Tibial nerve (tissue), 4 donors: ENCODE data around the gene OGFOD1. TPM values are rescaled to one million over a fixed set of nuclear protein-coding genes. Genes with fewer than 3 reads are reported as not detected.

Source experiments
- DNase-seq, 2 donors: peaks; one replicate each; pipeline ENCODE4 v3.0.0-alpha.2; 2019; ENCODE audit warnings: low spot score in 2 of 2
- H3K27ac ChIP-seq, 4 donors: fragments of 200-600 bp; sonication (generic) in 3 of 4; one replicate each; pipeline ENCODE4 v1.5.1; 2017 to 2019; ENCODE audit warnings: mild to moderate bottlenecking in 1 of 4
- H3K27me3 ChIP-seq, 2 donors: fragments of 200-600 bp; sonication (generic) in 1 of 2; one replicate each; pipeline versions ENCODE4 v1.5.1 to v1.6.0; 2017 to 2019
- H3K36me3 ChIP-seq, 3 donors: fragments of 200-600 bp; sonication (generic); one replicate each; pipeline ENCODE4 v1.5.1; 2018 to 2019
- H3K4me1 ChIP-seq, 4 donors: fragments of 200-600 bp; sonication (generic) in 3 of 4; one replicate each; pipeline ENCODE4 v1.5.1; 2017 to 2019
- H3K4me3 ChIP-seq, 4 donors: fragments of 200-600 bp; sonication (generic) in 3 of 4; one replicate each; pipeline ENCODE4 v1.5.1; 2017 to 2019; ENCODE audit warnings: mild to moderate bottlenecking in 1 of 4, moderate library complexity in 1 of 4
- H3K9me3 ChIP-seq, 4 donors: fragments of 200-600 bp; sonication (generic) in 3 of 4; one replicate each; pipeline ENCODE4 v1.5.1; 2017 to 2019
- EP300 ChIP-seq, 2 donors: sonication (generic); formaldehyde crosslinking; IDR thresholded peaks; one replicate each; pipeline ENCODE4 v1.6.1; 2017; ENCODE audit warnings: antibody characterized with exemption in 2 of 2, mild to moderate bottlenecking in 1 of 2
- POLR2A ChIP-seq, 2 donors: fragments of 450-650 bp; IDR thresholded peaks; one replicate each; pipeline ENCODE4 v1.6.1; 2017; ENCODE audit warnings: antibody characterized with exemption in 2 of 2, mild to moderate bottlenecking in 2 of 2, moderate library complexity in 2 of 2
- WGBS, 2 donors: methylation state at CpG; one replicate each; pipeline ENCODE4 v1.1.5; 2018; 5-methylcytosine and 5-hydroxymethylcytosine counted together
- total RNA-seq, 4 donors: library from RNA; depleted of rRNA; stranded (reverse); fragments of >200 nt; gene quantifications; one replicate each; pipeline ENCODE4 v1.1.0, GENCODE V29; 2016
- TF ChIP-seq, protein P1 (sequence below), 5 experiments: fragments of 200-600 bp in 3 of 5; fragments of 450-650 bp in 2 of 5; sonication (generic) in 3 of 5; IDR thresholded peaks; one replicate each; pipeline ENCODE4 v1.5.1; 2016 to 2019; ENCODE audit warnings: antibody characterized with exemption in 5 of 5, mild to moderate bottlenecking in 3 of 5, moderate library complexity in 2 of 5

OGFOD1 gene
- total RNA-seq, 4 donors from 2014 or later: 28.8 to 39.6 (median 35.6) TPM

DNA sequence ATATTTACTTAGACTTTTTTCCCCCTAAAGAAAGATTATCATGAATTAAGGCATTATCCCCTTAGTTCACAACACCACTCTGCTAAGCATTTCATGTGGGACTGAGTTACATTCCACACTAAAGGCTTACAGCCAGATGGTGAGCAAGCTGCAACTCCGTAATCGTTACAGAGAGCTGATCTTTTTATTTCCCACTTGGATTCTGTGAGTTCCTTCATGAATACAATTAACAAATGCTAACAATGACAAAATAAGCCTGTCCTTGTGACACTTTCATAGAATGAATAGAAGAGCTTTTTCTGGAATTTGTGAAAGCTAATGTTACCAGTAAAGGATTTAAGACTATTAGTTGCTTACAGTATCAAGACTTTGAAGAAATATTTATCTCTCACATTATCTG is 8.7 kb downstream of the OGFOD1 start:
- peaks cover 0 to 73% (median 0%) of the 10 kb centered on the region in 3 donors for H3K36me3 ChIP-seq
- H3K4me3 ChIP-seq: no peak overlapping the region
- peak overlapping the region in 2 of 4 donors; percentile 20 to 60 for H3K27ac ChIP-seq
- H3K4me1 ChIP-seq: peaks cover 0 to 7% (median 0%) of the 10 kb centered on the region in 4 donors
- H3K27me3 ChIP-seq: no peaks in the 10 kb centered on the region
- TF ChIP-seq POLR2A (IDR thresholded peaks at IDR 0.05) (no peak), EP300 (IDR thresholded peaks at IDR 0.05) (no peak)
- TF ChIP-seq, protein P1, sequence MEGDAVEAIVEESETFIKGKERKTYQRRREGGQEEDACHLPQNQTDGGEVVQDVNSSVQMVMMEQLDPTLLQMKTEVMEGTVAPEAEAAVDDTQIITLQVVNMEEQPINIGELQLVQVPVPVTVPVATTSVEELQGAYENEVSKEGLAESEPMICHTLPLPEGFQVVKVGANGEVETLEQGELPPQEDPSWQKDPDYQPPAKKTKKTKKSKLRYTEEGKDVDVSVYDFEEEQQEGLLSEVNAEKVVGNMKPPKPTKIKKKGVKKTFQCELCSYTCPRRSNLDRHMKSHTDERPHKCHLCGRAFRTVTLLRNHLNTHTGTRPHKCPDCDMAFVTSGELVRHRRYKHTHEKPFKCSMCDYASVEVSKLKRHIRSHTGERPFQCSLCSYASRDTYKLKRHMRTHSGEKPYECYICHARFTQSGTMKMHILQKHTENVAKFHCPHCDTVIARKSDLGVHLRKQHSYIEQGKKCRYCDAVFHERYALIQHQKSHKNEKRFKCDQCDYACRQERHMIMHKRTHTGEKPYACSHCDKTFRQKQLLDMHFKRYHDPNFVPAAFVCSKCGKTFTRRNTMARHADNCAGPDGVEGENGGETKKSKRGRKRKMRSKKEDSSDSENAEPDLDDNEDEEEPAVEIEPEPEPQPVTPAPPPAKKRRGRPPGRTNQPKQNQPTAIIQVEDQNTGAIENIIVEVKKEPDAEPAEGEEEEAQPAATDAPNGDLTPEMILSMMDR (IDR thresholded peaks at IDR 0.05): no peak
- 24 to 30% methylated on average over 2 of the region's 2 CpGs for WGBS, 2 donors
- DNase-seq: no peak
- H3K9me3 ChIP-seq: no peaks in the 10 kb centered on the region

DNA sequence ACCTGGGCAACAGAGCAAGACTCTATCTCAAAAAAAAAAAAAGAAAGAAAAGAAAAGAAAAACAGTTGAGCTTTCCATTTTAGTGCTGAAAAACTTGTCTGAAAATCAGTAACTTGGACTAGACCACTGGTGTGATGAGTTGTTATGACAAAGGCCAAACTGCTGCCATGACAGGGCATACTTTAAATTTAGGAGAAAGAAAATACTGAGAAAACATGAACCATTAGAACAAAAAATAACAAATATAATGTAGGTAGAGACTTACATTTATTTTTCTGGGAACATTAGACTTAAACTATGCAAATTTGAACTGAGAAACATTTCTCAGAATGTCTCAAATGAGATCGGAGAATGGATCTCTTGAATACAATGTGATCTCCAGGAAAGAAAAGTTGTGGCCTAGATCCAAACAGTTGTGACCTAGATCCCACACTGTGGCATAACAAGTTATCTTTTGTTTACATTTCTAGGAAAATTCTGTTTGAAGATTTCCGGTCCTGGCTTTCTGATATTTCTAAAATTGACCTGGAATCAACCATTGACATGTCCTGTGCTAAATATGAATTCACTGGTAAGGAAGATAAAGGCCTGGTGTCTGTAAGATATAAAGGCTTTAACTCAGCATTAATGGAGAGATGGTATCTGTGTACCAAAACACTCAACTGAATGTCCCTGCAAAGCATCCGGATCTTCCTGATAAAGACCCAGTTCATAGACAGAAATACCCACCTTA is 10.9 kb downstream of the OGFOD1 start:
- peaks cover 0 to 73% (median 6%) of the 10 kb centered on the region in 3 donors for H3K36me3 ChIP-seq
- TF ChIP-seq POLR2A (IDR thresholded peaks at IDR 0.05) (no peak), EP300 (IDR thresholded peaks at IDR 0.05) (no peak)
- TF ChIP-seq, protein P1 (IDR thresholded peaks at IDR 0.05): no peak
- H3K27me3 ChIP-seq: no peaks in the 10 kb centered on the region
- H3K9me3 ChIP-seq: no peaks in the 10 kb centered on the region
- DNase-seq: no peak
- no peak overlapping the region for H3K4me3 ChIP-seq
- H3K4me1 ChIP-seq: peaks cover 0 to 7% (median 0%) of the 10 kb centered on the region in 4 donors
- WGBS, 2 donors: 67 to 74% methylated on average over 3 of the region's 3 CpGs
- no peak overlapping the region for H3K27ac ChIP-seq

DNA sequence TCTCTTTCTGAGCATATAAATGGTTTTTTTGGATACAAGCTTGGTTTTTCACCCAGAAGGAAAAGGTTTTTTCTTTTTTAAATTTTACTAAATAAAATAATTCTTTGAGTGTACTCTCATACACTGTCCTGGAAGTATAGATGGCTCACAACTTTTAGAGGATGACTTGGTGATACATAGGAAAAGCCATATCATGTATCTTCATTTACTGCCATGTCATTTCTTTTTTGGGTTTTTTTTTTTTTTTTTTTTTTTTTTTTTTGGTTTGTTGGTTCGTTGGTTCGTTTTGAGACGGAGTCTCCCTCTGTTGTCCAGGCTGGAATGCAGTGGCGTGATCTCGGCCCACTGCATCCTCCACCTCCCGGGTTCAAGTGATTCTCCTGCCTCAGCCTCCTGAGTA is 11.8 kb downstream of the OGFOD1 start:
- Histone ChIP-seq H3K4me3 (no peak overlapping the region), H3K27ac (no peak overlapping the region), H3K36me3 (peaks cover 0 to 73% (median 6%) of the 10 kb centered on the region in 3 donors), H3K9me3 (no peaks in the 10 kb centered on the region), H3K4me1 (peaks cover 0 to 7% (median 0%) of the 10 kb centered on the region in 4 donors), H3K27me3 (no peaks in the 10 kb centered on the region)
- 96 to 99% methylated on average over 6 of the region's 6 CpGs for WGBS, 2 donors
- no peak for DNase-seq
- TF ChIP-seq POLR2A (IDR thresholded peaks at IDR 0.05): no peak

DNA sequence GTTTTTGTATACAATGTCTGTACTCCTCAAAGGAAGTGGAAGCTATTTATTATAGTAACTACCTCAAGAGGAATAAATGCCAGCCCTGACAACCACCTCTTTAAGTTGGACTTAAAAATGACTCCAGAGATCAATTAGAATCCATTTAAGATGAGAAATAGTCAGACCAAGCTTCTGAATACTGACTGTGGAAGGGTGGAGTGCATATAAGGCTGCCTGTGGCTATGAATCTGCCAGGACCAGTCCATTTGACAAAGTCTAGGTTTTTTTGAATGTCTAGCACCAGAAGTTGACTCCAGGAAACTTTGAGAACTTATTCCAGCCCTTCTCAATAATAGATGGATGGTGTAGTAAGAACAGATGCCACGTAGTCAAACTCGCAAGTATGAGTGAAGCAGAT is 15.0 kb downstream of the OGFOD1 start:
- H3K36me3 ChIP-seq: peaks cover 8 to 95% (median 12%) of the 10 kb centered on the region in 3 donors

DNA sequence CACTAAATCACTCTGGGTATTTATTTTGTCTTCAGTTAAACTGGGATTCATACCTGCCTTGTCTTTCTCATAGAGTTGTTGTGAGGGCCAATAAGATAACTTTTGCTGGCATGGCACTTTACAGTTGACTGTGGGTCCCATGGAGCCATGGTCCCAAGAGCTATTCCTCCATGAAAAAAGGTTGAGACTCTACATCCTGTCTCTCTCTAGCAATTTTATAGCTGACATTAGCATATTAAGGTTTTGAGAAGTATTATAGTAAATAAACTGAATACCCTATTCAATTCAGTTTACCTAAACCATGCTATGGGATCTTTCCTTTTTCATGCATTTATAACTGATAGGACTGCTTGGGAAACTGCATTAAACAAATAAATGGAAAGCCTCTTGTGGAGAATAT is 17.4 kb downstream of the OGFOD1 start:
- Histone ChIP-seq H3K27me3 (no peaks in the 10 kb centered on the region), H3K4me3 (no peak overlapping the region), H3K4me1 (no peaks in the 10 kb centered on the region), H3K27ac (no peak overlapping the region), H3K9me3 (no peaks in the 10 kb centered on the region), H3K36me3 (peaks cover 8 to 100% (median 15%) of the 10 kb centered on the region in 3 donors)
- DNase-seq: no peak
- no peak for TF ChIP-seq POLR2A (IDR thresholded peaks at IDR 0.05)
- no peak for TF ChIP-seq EP300 (IDR thresholded peaks at IDR 0.05)
- TF ChIP-seq, protein P1 (IDR thresholded peaks at IDR 0.05): no peak

More for the DNA sequence above, 15.0 kb downstream of the OGFOD1 start:
- H3K27ac ChIP-seq: no peak overlapping the region
- TF ChIP-seq POLR2A (IDR thresholded peaks at IDR 0.05) (no peak), EP300 (IDR thresholded peaks at IDR 0.05) (no peak)
- TF ChIP-seq, protein P1 (IDR thresholded peaks at IDR 0.05): no peak
- H3K27me3 ChIP-seq: no peaks in the 10 kb centered on the region
- H3K9me3 ChIP-seq: no peaks in the 10 kb centered on the region
- 98 to 100% methylated on average over 2 of the region's 2 CpGs for WGBS, 2 donors
- no peak for DNase-seq
- no peak overlapping the region for H3K4me3 ChIP-seq
- H3K4me1 ChIP-seq: no peaks in the 10 kb centered on the region
